Raji (cell line): Measurements from ENCODE around the gene KLC4.

ENCODE experiments used
- POLR2A ChIP-seq: IDR thresholded peaks from 2 replicates; pipeline ENCODE4 v1.6.1; 2011; ENCODE audit warnings: low read depth, low read length, control low read depth; ENCODE audit not compliant: insufficient read depth

The KLC4 gene

DNA sequence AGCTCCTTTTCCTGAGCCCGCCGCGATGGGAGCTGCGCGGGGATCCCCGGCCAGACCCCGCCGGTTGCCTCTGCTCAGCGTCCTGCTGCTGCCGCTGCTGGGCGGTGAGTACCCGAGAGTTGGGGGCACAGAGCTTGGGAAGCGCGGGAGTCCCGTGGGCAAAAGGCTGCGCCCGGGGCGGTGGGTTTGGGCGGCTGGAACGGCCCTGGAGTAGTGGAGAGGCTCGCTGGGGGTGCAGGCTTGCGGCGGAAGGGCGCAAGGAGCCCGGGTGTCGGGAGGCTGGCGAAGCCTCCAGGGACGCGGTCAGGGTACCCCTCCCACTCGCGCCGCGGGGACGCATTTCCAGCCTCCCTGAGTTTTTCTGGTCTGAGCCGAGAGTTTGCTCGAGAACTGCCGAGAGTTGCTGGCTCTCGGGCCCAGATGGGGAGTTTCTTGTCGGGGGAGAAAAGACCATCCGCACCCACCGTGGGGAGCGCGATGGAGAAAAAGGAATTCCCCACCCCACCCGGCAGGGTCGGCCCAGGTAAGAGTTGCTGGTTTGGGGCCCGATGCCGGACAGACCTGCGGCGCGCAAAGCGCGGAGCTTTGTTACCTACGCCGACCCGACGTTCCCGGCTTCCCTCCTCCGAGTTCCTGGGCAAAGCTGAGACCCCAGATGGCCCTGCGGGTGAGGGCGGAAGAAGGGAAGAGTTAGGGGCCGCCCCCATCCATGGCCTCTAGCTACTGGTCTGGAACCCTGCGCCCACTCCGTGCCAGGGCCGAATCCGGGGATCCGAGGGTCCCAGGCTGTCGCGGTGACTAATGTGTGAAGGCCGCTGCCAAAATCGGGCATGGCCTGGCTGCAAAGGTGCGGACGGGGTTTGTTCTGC is 17.3 kb downstream of the KLC4 start:
- TF ChIP-seq POLR2A: no peak

DNA sequence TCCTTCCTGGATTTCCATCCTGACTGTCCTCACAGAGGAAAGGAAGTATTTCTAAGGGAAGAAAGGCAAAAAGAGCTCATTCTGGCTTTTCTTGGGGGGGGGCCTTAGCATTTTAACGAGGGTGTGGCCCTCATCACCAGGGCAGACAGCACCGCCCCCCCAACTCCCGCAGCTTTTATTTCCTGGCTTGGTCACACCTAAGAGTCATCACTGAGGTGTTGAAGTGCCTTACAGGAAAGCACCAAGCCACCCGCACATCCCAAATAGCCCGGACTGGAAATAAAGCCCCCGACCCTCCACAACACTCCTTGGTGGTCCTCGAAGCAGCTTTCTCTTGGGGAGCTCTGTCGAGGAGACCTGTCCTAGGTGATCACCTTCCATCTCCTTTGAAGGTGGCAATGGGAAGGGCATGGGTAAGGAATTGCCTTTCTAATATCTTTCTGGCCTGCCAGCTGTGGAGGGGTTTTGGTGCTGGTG is 17.9 kb downstream of the KLC4 start:
- no peak for TF ChIP-seq POLR2A

GRCh38 chr6:43077981-43078511 is 18.6 kb downstream of the KLC4 start:
- no peak for TF ChIP-seq POLR2A

DNA sequence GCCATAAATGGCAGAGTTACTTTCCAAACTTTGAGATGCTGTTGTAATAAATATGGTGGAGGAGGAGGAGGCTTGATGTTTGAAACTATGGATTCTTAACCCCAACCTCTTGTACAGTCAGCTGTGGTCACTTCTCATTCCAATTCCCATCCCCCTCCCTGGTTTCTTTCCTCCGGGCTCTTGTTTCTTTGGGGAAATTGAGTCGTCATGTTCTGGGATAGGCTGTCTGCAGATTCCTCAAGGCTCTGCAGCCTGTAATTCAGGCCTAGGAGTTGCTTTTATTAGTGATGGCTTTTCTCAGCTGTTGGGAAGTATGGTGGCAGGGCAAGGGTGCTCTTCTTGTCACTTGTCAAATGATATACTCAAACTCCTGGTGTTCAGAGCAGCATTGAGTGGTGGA is 19.3 kb downstream of the KLC4 start:
- no peak for TF ChIP-seq POLR2A

DNA sequence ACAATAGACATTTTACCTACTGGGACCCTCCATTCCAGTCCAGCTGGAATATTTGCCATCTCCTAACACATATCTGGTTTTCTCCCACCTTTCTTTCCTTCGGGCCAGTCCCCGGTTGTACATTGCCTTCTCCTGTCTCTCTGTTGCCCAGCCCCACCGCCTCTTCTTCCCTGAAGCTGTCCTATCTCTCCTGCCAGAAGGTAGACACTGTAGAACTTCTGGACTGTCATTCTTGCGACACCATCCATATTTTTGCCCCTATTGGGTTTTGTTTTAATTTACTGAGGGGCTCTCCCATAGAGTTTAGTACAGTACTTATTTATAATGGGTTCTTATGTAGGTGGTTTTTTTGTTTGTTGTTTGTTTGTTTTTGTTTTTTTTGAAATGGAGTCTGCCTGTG is 21.6 kb downstream of the KLC4 start:
- TF ChIP-seq POLR2A: no peak

GRCh38 chr6:43082806-43083655 is 23.6 kb downstream of the KLC4 start:
- no peak for TF ChIP-seq POLR2A

DNA sequence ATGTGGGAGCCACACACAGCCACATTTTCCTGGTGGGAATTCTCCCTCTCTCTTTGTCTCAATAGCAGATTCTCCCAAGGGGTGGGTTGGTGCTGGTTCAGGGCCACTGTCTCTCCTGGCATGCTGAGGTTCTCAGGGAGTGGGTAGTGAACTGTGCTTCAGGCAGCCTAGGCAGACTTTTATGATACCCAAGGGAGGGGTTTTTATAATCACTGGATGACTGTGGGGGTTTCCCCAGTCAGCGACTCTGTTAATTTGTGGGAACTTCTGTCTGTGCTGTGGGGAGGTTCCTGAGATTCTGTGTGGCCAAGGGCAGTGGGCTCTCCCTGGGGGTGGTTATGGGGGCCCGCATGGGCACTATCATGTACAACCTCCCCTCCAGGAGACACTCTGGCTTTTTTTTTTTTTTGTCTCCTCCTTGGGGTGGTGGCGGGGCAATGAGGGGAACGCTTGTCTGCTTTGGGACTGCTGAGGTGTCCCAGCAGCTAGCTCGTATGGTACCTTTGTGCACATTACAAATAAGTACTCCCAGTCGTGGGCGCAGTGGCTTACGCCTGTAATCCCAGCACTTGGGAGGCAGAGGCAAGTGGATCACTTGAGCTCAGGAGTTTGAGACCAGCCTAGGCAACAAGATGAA is 26.7 kb downstream of the KLC4 start:
- no peak for TF ChIP-seq POLR2A

DNA sequence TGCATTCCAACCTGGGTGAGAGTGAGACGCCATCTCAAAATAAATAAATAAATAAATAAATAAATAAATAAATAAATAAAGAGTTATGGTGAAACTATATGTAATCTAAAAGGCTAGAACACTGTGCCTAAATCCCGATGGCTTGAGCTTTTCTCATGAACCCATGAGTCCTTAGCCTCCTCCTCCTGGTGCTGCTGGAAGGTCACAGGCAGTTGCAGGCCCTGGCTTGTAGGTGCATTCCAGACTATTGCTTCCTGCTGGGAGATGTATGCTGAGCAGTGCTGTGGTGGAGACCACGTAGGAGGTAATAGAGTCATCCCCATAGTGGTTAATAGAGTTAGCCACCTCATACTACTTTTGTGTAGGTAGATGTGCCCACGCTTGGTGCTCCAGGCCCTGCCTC is 29.2 kb downstream of the KLC4 start:
- no peak for TF ChIP-seq POLR2A

DNA sequence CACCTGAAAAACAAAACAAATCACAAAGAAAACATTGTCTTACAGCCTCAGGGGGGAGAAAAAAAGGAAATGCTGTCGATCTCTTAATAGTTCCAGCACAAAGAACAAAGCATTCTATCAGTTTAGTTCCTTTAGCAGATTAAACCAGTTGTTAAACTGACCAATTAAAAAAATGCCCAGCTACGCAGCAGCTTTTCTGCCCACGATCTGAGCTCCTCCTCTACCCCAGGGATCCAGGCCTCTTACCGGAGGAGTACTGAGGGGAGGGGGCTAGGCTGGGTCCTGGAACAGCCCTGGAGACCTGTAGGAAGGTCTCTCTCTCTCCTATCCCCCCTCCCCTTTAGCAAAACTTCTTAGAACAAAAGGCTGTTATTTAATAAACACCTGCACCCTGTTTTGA is 30.0 kb downstream of the KLC4 start:
- no peak for TF ChIP-seq POLR2A

GRCh38 chr6:43089874-43090558 is 30.6 kb downstream of the KLC4 start:
- TF ChIP-seq POLR2A: no peak

DNA sequence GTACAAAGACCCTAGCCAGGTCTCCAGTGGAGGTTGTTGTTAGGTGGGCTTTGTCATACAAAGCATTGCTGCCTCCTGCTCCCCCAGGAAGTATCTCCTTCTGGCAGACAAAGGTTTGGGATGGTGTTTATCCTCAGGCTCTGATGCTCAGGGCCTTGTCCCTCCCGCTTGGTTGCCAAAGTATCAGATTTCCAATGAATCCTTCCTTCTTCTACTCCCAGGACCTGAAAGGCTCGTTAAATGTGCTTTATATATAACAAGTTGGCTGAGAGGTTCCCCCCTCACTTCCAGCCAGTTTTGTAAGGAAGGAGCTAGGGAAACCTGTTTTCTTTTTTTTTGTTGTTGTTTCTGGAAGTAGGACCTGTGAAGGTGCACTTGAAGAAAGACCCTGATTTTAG is 31.1 kb downstream of the KLC4 start:
- no peak for TF ChIP-seq POLR2A

DNA sequence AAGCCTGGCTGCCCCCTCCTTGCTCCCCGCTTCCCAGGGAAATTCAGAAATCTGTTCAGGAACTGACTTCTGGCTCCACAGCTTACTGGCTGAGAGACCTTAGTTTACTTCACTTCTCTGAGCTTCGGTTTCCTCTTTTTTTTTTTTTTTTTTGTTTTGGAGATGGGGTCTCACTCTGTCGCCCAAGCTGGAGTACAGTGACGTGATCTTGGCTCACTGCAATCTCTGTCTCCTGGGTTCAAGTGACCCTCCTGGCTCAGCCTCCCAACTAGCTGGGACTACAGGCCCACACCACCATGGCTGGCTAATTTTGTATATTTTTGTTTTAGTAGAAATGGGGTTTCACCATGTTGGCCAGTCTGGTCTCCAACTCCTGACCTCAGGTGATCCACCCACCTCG is 31.6 kb downstream of the KLC4 start:
- TF ChIP-seq POLR2A: no peak

- no peak for TF ChIP-seq POLR2A
These were observed 32.1 kb downstream of the KLC4 start for GRCh38 chr6:43091436-43091991.

GRCh38 chr6:43092635-43093034 is 33.2 kb downstream of the KLC4 start:
- no peak for TF ChIP-seq POLR2A
